ENCODE data around the gene PPM1K. TPM values are rescaled to one million over a fixed set of nuclear protein-coding genes. Genes with fewer than 3 reads are reported as not detected.

The PPM1K gene
- total RNA-seq, 6 donors from 2014 or later, result 18.4 to 56.0 (median 26.0) TPM

GRCh38 chr4:88277711-88278225 lies 6.6 kb downstream of the PPM1K start:
- no peak overlapping the region for H3K4me3 ChIP-seq
- no peaks in the 10 kb centered on the region for H3K27me3 ChIP-seq
- peaks cover 7 to 13% (median 10%) of the 10 kb centered on the region in 4 donors for H3K4me1 ChIP-seq
- H3K27ac ChIP-seq, result no peak overlapping the region
- no peaks in the 10 kb centered on the region for H3K36me3 ChIP-seq
- DNase-seq (no peak), ATAC-seq (ENCODE audit: low FRiP score in 2 of 2) (no peak)
- 74 to 83% methylated on average over 3 of the region's 3 CpGs for WGBS, 2 donors
- no peak for TF ChIP-seq CTCF (IDR thresholded peaks at IDR 0.05)
- TF ChIP-seq POLR2A (IDR thresholded peaks at IDR 0.05), result no peak
- TF ChIP-seq POLR2AphosphoS5 (IDR thresholded peaks at IDR 0.05), result no peak
- TF ChIP-seq EP300 (IDR thresholded peaks at IDR 0.05), result no peak
- H3K9me3 ChIP-seq, result no peaks in the 10 kb centered on the region

- Histone ChIP-seq H3K9me3 (no peaks in the 10 kb centered on the region), H3K36me3 (no peaks in the 10 kb centered on the region), H3K4me1 (peaks cover 3 to 6% (median 4%) of the 10 kb centered on the region in 4 donors), H3K27ac (no peak overlapping the region), H3K4me3 (no peak overlapping the region), H3K27me3 (no peaks in the 10 kb centered on the region)
- WGBS, 2 donors, result 80 to 87% methylated on average over 8 of the region's 8 CpGs
- TF ChIP-seq EP300 (IDR thresholded peaks at IDR 0.05), result no peak
- TF ChIP-seq POLR2A (IDR thresholded peaks at IDR 0.05), result peak in 1 of 4 donors; percentile 32
- no peak for DNase-seq
- ATAC-seq (ENCODE audit: low FRiP score in 2 of 2), result peak in 1 of 2 donors; percentile 43
Observed at GRCh38 chr4:88276952-88277710, 7.2 kb downstream of the PPM1K start.

- TF ChIP-seq EP300 (IDR thresholded peaks at IDR 0.05) (no peak), POLR2AphosphoS5 (IDR thresholded peaks at IDR 0.05) (no peak), POLR2A (IDR thresholded peaks at IDR 0.05) (no peak), CTCF (IDR thresholded peaks at IDR 0.05) (no peak)
- H3K4me1 ChIP-seq, result peaks cover 0 to 2% (median 0%) of the 10 kb centered on the region in 4 donors
- no peak overlapping the region for H3K27ac ChIP-seq
- H3K36me3 ChIP-seq, result peaks cover 0 to 3% (median 0%) of the 10 kb centered on the region in 4 donors
- DNase-seq (no peak), ATAC-seq (ENCODE audit: low FRiP score in 2 of 2) (no peak)
- no peaks in the 10 kb centered on the region for H3K9me3 ChIP-seq
- 80 to 84% methylated on average over 4 of the region's 4 CpGs for WGBS, 2 donors
- no peaks in the 10 kb centered on the region for H3K27me3 ChIP-seq
- no peak overlapping the region for H3K4me3 ChIP-seq
Observed at GRCh38 chr4:88275949-88276515, 8.3 kb downstream of the PPM1K start.

GRCh38 chr4:88275516-88275915 lies 8.8 kb downstream of the PPM1K start:
- Histone ChIP-seq H3K27ac (no peak overlapping the region), H3K9me3 (no peaks in the 10 kb centered on the region), H3K4me3 (no peak overlapping the region), H3K27me3 (no peaks in the 10 kb centered on the region), H3K36me3 (peaks cover 0 to 3% (median 0%) of the 10 kb centered on the region in 4 donors), H3K4me1 (peaks cover 0 to 2% (median 0%) of the 10 kb centered on the region in 4 donors)
- DNase-seq, result no peak
- peak in 1 of 2 donors; percentile 65 for ATAC-seq (ENCODE audit: low FRiP score in 2 of 2)
- peak in 1 of 2 donors; percentile 31 for TF ChIP-seq POLR2AphosphoS5 (IDR thresholded peaks at IDR 0.05)
- no peak for TF ChIP-seq EP300 (IDR thresholded peaks at IDR 0.05)
- no peak for TF ChIP-seq POLR2A (IDR thresholded peaks at IDR 0.05)
- 47 to 63% methylated on average over 1 of the region's 1 CpG for WGBS, 2 donors

DNA sequence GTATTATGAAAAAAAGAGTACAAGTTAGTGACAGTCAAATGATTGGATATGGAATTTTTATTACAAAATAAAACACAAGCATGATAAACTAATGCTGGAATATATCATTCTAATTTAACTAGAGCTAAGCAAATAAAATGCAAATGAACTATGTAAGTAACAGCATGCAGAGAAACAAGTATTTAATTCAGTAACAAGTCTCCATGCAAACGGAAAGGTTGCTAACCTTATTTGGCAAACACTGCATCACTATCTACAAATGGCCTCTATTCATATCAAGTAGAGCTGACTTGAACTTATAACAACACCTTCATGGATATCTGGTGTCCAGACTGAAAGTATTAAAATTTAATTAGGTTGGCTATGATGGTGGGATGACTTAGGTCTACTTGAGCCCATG lies 15.4 kb downstream of the PPM1K start:
- TF ChIP-seq POLR2AphosphoS5 (IDR thresholded peaks at IDR 0.05) (no peak), POLR2A (IDR thresholded peaks at IDR 0.05) (no peak), CTCF (IDR thresholded peaks at IDR 0.05) (no peak), EP300 (IDR thresholded peaks at IDR 0.05) (no peak)
- no peaks in the 10 kb centered on the region for H3K9me3 ChIP-seq
- no peaks in the 10 kb centered on the region for H3K27me3 ChIP-seq
- H3K27ac ChIP-seq, result no peak overlapping the region
- H3K36me3 ChIP-seq, result peaks cover 0 to 43% (median 20%) of the 10 kb centered on the region in 4 donors
- DNase-seq (no peak), ATAC-seq (ENCODE audit: low FRiP score in 2 of 2) (no peak)
- 88 to 94% methylated on average over 1 of the region's 1 CpG for WGBS, 2 donors
- H3K4me3 ChIP-seq, result no peak overlapping the region
- H3K4me1 ChIP-seq, result no peaks in the 10 kb centered on the region
